HG03442 (cell line): ENCODE results near the gene STEAP1B.
"Not testable (repeated sequence)": the region's sequence is repeated elsewhere in the genome, so short reads cannot be mapped to it uniquely, and the experiment has no call there.

Experiments
- ATAC-seq: cut with Tn5 transposase; IDR thresholded peaks from one replicate; pipeline ENCODE4 v1.9.1; 2021; ENCODE audit warnings: mild to moderate bottlenecking, moderate library complexity; ENCODE audit not compliant: unreplicated experiment

Gene STEAP1B

GRCh38 chr7:22499044-22499443, 944 bp downstream of the STEAP1B start:
- ATAC-seq = no peak

DNA sequence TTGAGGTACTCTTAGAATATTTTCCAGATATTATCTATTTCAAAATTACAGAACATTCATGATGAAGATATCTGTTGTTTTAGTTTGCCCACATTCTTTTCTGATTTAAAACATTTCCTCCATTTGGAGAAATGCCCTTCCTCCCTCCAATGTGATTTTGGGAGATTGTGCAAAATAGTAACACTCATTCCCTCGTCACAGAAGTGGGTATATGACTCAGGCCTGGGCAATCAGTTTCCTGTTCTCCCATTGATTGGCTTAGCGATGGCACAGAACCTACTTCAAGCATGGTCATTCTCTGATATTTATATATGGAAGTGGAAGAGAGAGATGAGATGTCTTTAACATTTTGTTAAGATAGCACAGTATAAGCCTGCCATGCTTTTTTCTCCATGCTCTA, 3.1 kb downstream of the STEAP1B start:
- not testable (repeated sequence) for ATAC-seq

- ATAC-seq = not testable (repeated sequence)
Measured at GRCh38 chr7:22496296-22496888, 3.6 kb downstream of the STEAP1B start.

DNA sequence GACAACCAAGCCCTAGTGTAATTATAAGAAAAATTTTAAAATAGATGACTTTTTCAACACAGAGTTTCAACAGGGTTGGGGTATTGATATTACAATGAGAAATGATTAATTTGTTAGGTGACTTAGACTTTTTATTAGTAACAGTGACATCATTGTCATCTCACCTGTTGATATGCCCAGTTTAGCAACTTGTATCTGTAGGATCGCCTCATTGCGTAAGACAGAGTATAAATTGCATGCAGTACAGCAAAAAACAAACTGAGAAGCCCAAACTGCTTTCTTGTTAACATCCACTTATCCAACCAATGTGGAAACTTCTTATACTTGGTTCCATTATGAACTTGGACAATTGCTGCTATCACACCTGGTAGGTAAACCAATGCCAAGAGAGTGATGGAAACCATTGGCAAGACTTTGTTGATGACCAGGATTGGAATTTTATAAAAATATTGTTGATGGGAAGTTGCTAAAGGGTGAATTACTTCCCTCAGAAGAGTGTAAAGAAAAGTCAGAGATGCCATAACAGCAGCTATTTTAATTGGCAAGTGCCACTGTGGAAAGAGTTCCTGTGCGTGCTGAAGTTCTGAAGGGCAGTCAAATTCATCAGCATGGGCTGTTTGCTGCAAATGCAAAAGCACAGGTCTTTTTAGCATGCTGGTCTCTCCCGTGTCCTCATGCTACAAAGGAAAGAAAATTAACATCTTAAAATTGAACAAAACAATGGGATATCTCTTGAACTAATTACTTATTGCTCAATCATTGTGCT, 6.6 kb downstream of the STEAP1B start:
- not testable (repeated sequence) for ATAC-seq

DNA sequence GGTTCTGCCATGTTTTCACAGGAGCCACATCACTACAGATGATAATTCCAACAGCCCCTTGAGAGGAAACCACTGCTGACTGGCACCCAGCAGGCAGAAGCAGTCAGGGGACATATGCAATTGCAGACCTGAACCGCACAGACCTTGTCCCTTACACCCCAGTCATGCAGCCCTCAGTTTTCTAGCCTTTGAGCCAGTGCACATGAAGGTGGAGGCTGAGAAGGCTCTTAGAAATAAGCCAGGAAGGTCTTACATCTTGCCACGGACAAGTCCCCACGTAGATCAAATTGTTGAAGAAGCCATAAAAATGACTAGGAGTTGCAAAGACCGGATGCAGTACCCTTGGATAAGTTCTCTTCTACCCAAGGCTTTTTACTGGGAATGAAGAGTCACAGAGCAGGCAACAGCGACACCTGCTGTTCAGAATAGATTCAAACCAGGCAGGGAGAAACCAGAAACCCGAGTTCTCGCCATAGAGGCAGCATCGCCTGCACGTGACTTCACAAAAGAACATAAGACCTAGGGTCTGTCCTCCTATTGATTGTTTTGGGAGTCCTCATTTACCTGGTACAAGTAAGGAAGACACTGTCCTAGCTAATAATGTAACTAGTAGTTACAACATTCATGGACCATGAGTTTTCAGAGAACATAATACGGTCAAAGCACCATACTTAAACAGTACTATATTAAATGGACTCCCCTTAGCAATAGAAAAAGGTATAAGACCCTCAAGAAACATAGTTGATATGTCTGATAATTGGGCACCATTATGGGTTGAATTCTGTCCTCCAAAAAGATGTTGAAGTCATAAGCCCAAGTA, 11.1 kb downstream of the STEAP1B start:
- no peak for ATAC-seq

GRCh38 chr7:22487978-22488642, 11.9 kb downstream of the STEAP1B start:
- no peak for ATAC-seq

GRCh38 chr7:22486597-22486996, 13.4 kb downstream of the STEAP1B start:
- ATAC-seq = no peak

DNA sequence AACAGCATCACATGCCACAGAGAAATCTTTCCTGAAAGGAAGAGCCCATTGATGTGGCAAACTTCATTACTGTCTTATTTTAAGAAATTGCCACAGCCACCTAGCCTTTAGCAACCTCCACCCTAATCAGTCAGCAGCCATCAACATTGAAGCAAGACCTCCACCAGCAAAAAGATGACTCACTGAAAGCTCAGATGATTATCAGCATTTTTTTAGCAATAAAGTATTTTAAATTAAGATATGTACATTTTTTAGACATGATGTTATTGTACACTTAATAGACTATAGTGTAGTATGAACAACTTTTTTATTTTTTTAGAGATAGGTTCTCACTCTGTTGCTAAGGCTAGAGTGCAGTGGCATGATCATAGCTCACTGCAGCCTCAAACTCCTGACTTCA, 14.8 kb downstream of the STEAP1B start:
- ATAC-seq = no peak

DNA sequence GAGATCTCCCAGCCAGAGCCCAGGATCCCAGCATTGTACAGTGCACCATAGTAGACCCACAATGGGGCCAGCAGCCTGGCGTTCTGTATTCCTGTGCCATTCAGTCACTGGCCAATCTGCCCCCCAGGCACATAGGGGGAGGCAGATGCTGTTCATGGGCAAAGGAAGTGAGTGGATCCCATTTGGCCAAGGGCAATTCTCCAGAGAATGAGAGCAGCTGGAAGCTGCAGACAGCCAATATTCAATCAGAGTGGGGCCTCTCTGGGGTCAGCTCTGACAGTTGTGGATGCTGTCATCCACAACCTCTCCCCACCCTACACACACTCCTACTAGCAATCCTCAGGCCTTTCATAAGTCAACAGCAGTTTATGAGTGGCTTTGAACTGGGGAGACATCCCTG, 17.5 kb downstream of the STEAP1B start:
- no peak for ATAC-seq

- no peak for ATAC-seq
Measured at GRCh38 chr7:22481726-22482125, 18.3 kb downstream of the STEAP1B start.

DNA sequence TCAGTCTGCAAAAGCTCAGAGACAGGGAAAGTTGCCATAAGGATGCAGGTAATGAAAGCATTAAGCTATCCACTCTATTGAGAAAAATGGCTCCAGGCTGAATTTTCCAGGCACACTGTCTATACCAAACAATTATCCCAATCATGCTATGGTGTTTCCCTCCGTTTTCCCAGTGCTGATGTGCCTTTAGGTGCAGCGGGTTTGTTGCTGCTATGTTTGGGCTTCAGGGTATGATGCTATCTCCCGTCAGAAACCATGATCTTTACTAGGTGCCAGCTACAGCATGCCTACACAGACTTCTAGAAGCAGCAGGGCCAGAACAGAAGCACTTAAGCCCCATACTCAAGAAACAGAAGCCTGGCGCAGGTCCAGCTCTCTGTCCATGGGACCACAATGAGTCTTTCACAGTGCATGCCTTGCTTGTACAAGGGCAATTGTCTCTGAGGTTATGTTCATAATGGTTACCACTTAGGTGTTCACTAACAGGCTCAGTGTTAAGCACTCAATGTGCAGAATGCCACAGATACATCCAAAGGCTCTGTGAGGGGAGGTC, 19.4 kb downstream of the STEAP1B start:
- no peak for ATAC-seq

GRCh38 chr7:22477876-22478450, 22.0 kb downstream of the STEAP1B start:
- ATAC-seq = no peak

- ATAC-seq = no peak
Measured at GRCh38 chr7:22477262-22477661, 22.7 kb downstream of the STEAP1B start.

GRCh38 chr7:22476824-22477223, 23.2 kb downstream of the STEAP1B start:
- no peak for ATAC-seq

- ATAC-seq = no peak
Measured at GRCh38 chr7:22474645-22475044, 25.3 kb downstream of the STEAP1B start.

GRCh38 chr7:22470981-22471380, 29.0 kb downstream of the STEAP1B start:
- ATAC-seq = no peak

- no peak for ATAC-seq
Measured at GRCh38 chr7:22469371-22470143, 30.4 kb downstream of the STEAP1B start.

DNA sequence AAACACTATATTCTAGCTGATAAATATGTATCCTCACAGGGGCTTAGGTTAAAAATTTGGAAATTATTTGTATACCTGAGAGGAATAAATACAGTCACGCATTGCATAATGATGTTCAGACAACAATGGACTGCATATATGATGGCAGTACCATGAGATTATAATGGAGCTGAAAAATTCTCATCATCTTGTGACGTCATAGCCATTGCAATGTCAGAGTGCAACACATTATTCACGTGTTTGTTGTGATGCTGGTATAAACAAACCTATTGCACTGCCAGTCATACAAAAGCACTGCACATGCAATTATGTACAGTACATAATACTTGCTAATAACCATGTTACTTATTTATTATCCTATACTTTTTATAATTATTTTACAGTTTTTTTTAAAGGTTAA, 31.4 kb downstream of the STEAP1B start:
- ATAC-seq = no peak

DNA sequence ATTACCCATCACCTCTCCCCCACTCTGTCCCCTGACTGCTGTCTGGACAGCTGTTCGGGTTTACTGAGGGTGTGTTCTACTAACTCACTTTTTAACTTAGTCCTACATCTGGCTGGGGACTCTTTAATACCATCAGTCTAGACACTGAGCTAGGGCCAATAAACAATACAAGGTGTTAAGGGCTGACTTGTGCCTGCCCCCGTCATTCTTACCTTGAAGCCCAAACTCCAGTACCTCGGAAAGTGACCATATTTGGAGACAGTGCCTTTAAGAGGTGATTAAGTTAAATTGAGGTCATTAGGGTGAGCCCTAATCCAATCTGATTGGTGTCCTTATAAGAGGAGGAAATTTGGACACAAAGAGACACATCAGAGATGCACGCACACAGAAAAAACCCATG, 35.7 kb downstream of the STEAP1B start:
- ATAC-seq = no peak
